DMS 273 (cell line): ENCODE data around the gene TMEM259.

Experiments used
- DNase-seq: peaks from one replicate; lab custom pipeline; 2025; ENCODE audit not compliant: unreplicated experiment; lab: John Stamatoyannopoulos, UW

TMEM259 gene

DNA sequence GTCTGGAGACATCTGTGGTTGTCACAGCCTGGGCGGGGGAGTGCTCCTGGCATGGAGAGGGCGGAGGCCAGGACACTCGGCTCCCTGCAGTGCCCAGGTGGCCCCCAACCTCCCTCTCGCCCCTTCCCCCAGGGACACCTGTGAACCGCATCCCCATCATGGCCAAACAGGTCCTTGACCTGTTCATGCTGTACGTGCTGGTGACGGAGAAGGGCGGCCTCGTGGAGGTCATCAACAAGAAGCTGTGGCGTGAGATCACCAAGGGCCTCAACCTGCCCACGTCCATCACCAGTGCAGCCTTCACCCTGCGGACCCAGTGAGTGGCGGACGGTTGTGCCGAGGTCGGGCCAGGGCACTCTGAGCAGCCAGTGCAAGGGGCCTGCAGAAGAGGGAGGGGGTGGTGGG lies 56.8 kb downstream of the TMEM259 start:
- DNase-seq = no peak

DNA sequence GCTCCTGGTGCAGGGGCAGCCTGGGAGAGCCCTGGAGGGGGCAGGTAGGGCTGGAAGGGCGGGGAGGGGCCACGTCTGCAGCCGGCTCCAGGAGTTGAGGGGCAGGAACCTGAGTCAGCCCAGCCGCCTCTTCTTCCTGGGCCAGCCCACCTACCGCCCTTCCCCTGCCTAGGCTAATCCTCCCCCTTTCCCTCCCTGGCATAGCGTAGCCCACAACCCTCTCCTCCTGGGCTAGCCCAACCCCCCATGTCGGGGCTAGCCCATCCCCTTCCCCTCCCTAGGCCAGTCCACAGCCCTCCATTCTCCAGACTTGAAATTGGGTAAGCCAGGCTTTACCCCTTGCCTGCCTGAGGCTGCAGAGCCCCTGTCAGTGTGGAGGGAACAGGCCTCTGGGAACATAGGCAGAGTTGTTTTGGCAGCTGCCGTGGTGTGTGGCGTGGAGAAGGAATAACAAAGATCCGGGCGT lies 57.4 kb downstream of the TMEM259 start:
- no peak for DNase-seq

DNA sequence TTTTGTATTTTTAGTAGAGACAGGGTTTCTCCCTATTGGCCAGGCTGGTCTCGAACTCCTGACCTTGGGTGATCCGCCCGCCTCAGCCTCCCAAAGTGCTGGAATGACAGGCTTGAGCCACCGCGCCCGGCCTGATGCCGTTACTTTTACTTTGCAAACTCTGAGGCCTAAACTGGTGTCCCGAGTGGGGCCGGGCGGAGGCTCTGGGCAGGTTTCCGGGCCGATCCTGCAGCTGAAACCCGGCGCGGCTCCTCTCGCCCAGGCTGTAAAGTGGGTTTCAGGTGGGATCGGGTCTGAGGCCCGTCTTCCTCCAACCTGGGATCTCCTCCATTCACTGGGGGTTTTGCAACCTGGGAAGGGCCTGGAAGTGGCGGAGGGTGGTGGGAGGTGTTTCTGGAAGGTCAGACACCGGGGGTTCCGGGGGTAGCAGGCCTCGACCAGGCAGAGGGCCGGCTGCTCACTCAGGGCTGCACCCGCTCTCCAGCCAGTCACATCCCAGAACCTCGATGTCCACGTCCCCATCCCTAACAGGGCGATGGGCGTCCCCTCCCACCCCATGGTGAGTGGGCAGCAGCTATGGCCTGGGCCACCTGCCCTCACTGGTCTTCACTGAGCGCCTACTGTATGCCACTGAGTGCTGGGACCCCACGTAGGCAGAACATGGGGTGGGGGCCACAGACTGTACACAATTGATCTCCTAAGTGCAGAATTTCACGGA lies 58.1 kb downstream of the TMEM259 start:
- DNase-seq = no peak

DNA sequence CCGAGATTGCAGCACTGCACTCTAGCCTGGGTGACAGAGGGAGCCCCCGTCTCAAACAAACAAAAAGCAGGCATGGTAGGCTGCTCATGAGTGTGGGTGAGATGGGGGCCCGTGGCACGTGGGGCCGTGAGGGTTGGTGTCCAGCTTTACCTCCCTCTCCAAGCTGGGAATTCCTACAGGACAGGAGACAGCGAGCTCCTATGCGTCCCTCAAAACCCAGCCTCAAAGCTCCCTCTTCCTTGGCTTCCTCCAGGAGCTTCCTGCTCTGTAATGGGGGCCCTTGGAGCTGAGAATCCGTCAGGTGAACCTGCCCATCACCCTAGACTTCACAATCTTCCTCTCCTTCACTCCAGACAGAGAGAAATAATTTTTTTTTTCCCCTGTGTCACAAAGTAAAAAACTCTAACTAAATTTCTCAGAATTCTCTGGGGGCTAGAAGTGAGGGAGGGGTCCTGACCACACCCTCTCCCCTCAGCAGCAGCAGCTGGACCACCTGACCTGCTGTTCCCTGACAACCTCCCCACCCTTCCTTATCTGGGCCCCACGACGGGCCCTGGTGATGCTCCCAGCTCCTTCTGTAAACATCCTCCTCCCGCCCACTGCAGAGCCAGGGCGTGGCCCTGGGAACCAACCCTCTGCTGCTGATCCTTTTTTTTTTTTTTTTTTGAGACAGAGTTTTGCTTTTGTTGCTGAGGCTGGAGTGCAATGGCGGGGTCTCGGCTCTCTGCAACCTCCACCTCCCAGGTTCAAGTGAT lies 58.9 kb downstream of the TMEM259 start:
- no peak for DNase-seq

DNA sequence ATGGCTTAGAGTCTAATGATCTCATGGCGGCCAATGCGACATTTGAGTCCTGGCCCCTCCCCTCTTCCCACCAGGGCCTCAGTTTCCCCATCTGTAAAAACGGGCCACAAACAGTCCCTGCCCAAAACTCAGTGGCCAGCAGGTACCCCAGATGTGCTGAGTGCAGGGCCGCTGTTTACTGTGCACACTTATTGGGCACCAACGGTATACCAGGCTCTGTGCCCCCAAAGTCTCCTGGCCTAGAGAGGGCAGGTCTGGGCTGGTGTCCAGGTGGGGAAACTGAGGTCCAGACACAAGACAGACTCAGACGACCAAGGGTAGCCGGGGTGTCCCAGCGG lies 60.4 kb downstream of the TMEM259 start:
- DNase-seq = no peak

DNA sequence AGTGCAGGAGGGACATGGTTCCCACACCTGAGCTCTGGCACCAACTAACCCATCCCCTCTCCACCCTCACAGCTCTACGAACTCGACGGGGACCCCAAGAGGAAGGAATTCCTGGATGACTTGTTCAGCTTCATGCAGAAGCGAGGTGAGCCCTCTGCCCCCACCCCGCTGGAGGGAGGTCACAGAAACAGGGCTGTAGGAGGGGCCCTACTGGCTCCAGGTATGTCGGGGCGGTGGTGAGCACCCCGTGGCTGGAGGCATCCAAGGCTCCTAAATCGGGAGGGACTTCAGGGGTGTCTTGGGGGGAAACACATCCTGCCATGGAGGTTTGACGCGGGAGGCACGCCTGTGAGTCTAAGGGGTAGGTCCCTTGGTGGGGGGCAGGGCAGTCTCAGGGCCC lies 60.9 kb downstream of the TMEM259 start:
- peak; percentile 38 for DNase-seq
